GM19035 (cell line): Measurements from ENCODE around the gene TADA2A.
"Not testable (repeated sequence)": the region's sequence is repeated elsewhere in the genome, so short reads cannot be mapped to it uniquely, and the experiment has no call there.

Experiments used
- ATAC-seq: cut with Tn5 transposase; IDR thresholded peaks from one replicate; pipeline ENCODE4 v1.9.1; 2021; ENCODE audit not compliant: unreplicated experiment

TADA2A gene

GRCh38 chr17:37399265-37399803 lies 7.4 kb upstream of the TADA2A start:
- no peak for ATAC-seq

GRCh38 chr17:37400505-37400904 lies 6.2 kb upstream of the TADA2A start:
- no peak for ATAC-seq

DNA sequence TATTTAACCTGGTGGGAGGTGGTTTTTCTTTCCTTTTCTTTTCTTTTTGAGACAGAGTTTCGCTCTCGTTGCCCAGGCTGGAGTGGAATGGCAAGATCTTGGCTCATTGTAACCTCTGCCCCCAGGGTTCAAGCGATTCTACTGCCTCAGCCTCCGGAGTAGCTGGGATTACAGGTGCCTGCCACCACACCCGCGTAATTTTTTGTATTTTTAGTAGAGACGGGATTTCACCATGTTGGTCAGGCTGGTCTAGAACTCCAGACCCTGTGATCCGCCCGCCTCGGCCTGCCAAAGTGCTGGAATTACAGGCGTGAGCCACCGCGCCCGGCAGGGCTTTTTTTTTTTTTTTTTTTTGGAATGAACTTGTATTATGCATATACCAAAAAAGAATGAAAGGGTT lies 1.2 kb upstream of the TADA2A start:
- ATAC-seq: not testable (repeated sequence)

GRCh38 chr17:37405955-37406634 lies 591 bp upstream of the TADA2A start:
- peak; percentile 34 for ATAC-seq

- not testable (repeated sequence) for ATAC-seq
Observed at GRCh38 chr17:37408145-37408479, 1.4 kb downstream of the TADA2A start.

DNA sequence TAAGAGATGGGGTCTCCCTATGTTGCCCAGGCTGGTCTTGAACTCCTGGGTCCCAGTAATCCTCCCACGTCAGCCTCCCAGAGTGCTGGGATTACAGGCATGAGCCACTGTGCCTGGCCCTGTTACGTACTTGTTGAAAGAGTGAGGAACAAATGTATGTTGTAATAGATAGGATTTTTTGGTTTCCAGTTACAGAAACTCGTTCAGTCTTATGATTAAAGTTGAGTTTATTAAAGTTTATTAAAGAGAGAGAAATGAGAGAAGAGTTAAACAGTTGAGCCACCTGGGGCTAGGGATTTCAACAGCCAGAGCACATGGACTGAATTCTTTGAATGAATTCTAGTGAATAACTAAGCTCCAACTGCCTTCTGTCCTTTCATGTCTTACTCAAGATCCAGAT lies 3.7 kb downstream of the TADA2A start:
- no peak for ATAC-seq

- ATAC-seq: no peak
Observed at GRCh38 chr17:37413875-37414519, 7.3 kb downstream of the TADA2A start.

GRCh38 chr17:37417852-37418251 lies 11.2 kb downstream of the TADA2A start:
- no peak for ATAC-seq

GRCh38 chr17:37422971-37423625 lies 16.4 kb downstream of the TADA2A start:
- no peak for ATAC-seq

DNA sequence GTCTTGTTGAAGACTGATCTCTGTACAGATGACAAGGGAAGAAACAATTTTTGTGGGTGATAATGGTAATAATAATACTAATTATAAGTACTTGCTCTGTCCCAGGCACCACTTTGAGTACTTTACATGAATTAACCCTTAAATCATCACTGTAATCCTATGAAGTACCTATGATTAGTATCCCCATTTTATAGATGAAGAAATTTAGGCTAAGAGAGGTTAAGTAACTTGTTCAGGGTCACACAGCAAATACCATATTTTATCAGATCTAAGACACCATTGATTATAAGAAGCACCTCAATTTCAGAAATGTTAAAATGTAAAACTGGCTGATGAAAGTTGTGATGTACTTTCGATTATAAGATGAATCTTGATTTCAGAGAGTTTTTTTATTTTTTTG lies 18.6 kb downstream of the TADA2A start:
- no peak for ATAC-seq

DNA sequence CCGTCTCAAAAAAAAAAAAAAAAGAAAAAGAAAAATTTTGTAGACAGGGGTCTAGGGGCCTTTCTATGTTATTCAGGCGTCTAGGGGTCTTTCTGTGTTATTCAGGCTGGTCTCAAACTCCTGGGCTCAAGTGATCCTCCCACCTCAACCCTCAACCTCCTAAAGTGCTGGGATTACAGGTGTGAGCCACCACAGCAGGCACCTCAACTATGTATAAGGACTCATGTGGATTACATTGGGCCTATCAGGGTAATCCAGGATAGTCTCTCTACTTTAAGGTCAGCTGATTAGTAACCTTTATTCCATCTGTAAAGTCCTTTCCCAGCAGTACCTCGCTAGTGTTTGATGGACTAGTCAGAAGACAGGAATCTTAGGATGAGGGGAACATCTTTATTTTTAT lies 22.4 kb downstream of the TADA2A start:
- no peak for ATAC-seq

DNA sequence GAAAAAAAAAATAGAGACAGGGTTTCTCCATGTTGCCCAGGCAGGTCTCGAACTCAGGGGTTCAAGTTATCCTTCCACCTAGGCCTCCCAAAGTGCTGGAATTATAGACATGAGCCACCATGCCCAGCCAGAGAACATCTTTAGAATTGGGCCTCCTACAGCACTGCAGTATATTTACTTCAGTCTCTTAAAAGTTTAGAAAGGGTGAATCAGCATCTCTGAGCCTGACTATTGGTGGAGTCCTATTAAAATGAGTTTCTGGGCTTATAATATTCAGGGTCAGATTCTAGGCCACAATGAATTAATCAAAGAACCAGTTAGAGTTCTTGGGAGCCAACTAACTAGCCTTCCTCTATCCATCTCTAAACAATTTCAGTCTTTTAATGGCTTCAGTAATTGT lies 22.8 kb downstream of the TADA2A start:
- no peak for ATAC-seq

DNA sequence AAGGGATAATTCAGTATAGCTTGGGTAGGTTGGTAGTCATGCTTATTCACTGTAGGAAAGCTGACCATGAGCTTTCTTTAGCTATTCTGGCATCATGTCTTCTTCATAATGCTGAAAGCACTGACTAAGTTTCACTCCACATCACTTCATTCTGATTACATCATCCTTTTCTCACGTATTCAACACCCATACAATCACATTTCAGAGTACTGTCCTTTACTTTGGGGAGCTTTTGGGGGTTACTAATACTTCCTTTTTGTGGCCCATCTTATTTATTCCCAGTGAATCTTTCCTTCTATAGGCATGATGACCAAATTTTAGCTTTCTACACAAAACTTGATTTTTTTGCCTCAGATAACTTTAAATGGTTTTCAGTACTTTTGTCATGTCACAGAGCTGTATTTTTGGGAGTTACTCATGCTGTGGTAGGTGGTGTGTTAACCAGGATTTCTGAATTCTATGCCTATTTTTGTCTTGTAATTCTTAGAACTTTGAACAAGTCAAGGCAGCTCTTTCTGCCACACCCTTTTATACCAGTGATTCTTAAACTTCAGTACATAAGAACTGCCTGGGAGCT lies 23.5 kb downstream of the TADA2A start:
- no peak for ATAC-seq

GRCh38 chr17:37432671-37433070 lies 26.0 kb downstream of the TADA2A start:
- ATAC-seq: no peak

DNA sequence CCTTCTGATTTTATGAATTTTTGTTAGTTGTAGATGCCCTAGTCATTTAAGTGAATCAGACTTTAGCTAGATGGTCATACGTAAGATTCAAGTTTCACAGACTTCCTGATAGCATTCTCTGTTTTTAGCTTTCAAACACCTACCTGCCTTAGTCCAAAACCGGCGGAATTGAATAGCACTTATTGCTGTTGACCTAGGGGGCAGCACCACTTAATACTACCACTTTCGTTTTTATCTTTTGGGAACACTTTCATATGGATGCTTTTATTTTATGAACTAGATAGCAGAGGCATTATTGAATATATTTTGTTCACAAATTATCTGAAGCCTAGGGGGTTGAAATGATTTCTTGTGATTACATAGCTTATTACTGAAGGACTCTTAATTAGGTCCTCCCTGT lies 31.5 kb downstream of the TADA2A start:
- ATAC-seq: no peak

- no peak for ATAC-seq
Observed at GRCh38 chr17:37440424-37440823, 33.7 kb downstream of the TADA2A start.

DNA sequence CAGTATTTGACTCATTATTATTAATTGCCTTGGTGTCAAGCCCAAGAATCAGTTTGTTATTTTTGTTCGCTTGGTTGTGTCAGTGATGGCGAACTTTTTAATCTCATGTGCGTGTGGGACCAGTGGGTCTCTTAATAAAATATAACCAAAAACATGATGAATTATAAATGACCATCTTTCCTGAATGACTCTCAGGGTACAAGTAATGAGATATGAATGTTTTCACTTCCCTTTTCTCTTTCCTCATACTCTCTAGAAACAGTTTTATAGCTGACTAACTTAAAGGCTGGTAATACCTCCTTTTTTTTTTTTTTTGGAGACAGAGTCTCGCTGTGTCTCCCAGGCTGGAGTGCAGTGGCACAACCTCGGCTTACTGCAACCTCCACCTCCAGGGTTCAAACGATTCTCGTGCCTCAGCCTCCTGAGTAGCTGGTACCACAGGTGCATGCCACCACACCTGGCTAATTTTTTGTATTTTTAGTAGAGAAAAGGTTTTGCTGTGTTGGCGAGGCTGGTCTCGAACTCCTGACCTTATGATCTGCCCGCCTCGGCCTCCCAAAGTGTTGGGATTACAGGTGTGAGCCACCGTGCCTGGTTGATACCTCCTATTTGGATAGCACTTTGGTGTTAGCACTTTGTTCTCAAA lies 34.8 kb downstream of the TADA2A start:
- ATAC-seq: not testable (repeated sequence)

DNA sequence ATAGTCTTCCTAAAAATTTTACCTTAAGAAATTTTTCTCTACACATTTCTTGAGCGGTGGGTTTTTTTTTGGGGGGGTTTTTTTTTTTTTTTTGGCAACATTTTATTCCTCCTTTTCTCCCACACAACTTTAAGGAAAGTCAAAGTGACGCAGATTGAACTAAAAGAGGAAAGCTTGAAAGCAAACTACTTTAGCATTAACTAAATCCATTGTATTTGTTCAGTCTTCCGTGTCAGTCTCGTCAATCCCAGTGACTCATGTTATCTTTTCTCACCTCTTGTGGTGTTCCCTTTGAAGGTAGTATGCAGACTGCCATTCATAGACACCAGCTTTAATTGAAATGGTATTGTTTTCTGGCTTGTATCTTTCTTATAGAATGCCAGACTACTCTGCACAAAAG lies 39.3 kb downstream of the TADA2A start:
- ATAC-seq: no peak

- no peak for ATAC-seq
Observed at GRCh38 chr17:37447641-37448040, 41.0 kb downstream of the TADA2A start.

DNA sequence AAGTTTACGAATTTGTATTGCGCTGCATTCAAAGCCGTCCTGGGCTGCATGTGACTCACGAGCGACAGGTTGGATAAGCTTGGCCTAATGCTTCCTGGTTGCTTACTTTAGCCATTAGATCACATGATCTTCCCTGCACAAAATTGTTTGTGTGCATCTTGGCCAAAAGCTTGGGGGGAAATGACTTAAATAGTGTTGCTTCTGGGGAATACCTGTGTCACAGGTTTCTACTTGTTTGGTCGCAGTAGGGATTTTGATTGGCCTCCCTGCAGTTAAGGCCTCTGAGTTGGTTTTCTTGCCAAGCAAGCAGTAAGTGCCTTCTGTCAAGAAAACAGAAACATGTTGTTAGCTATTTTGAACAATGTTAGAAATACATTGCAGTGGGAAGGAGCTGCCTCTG lies 43.4 kb downstream of the TADA2A start:
- no peak for ATAC-seq

GRCh38 chr17:37457801-37458200 lies 51.1 kb downstream of the TADA2A start:
- ATAC-seq: not testable (repeated sequence)
